ENCODE data around the gene HAAO. TPM values are rescaled to one million over a fixed set of nuclear protein-coding genes. Genes with fewer than 3 reads are reported as not detected.

Gene HAAO
- total and polyA plus RNA-seq, 2 donors (not counting 3 experiments of a cell fraction or from before 2014, with no cell fraction given): 0.82 to 1.1 TPM

DNA sequence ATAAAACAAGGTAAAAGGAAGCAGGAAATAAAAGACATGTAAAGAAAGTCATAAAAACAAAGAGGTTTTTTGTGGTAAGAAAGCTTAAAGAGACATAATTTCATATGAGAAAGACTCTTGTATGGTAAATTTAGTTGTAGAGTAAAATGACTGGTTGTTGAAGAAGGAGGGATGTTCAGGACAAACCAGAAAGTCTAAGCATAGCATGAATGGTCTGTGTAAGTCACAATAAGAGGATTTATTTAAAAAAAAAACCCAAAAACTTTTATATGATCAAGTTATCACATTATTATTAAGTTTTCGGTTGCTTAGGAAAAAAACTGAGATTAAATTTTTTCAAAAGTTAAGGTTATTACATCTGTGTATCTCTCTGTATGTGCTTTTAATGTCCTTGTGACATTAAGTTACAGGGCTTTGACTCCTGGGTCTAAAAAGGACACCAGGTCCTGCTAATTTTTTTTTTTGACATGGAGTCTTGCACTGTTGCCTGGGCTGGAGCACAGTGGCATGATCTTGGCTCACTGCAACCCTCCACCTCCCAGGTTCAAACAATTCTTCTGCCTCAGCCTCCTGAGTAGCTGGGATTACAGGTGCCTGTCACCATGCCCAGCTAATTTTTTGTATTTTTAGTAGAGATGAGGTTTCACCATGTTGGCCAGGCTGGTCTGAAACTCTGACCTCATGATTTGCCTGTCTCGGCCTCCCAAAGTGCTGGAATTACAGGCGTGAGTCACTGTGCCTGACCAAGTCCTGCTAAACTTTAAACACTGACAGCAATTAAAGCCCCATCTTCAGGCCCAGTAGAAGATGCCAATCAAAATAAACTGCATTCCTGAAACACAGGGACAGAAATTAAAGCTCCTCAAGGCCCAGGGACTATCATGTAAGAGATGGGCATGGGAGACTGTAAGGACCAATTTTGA is 14.2 kb downstream of the HAAO start:
- CTCF ChIA-PET: no interaction called here
- intact Hi-C loops (cut with micrococcal nuclease): no loop called here
- DNase-seq (ENCODE audit: low read depth, low spot score): no peak

More for the DNA sequence above, 14.2 kb downstream of the HAAO start:
- dilution Hi-C loops (cut with MboI; ENCODE audit: extremely low pct_ligation_motif_present, low sequenced_read_pairs): no loop called here
- Histone ChIP-seq H2AFZ (ENCODE audit: low read depth, low read length) (no peak overlapping the region), H3K27ac (ENCODE audit: insufficient read depth, low read depth, low read length) (no peak overlapping the region), H3K9me1 (replicated peaks; ENCODE audit: control insufficient read depth, extremely low read depth, insufficient read depth, low read length) (no peaks in the 10 kb centered on the region), H3K9me3 (replicated peaks; ENCODE audit: control insufficient read depth, insufficient read depth, low read length) (no peaks in the 10 kb centered on the region), H3K79me2 (ENCODE audit: control insufficient read depth, insufficient read depth, low read length) (no peaks in the 10 kb centered on the region), H3K9ac (replicated peaks; ENCODE audit: extremely low read depth, insufficient read depth, low read length) (no peak overlapping the region), H3K4me3 (replicated peaks in 1 of 3; ENCODE audit: insufficient read depth in 1 of 3, low read depth in 1 of 3, low read length in 3 of 3) (no peak overlapping the region), H3K4me2 (ENCODE audit: insufficient read depth, low read length) (no peak overlapping the region), H3K27me3 (ENCODE audit: control insufficient read depth in 2 of 2, insufficient read depth in 2 of 2, low read length in 2 of 2) (no peaks in the 10 kb centered on the region), H3K36me3 (ENCODE audit: control insufficient read depth in 2 of 2, extremely low read depth in 1 of 2, insufficient read depth in 2 of 2, low read length in 2 of 2) (no peaks in the 10 kb centered on the region), H3K4me1 (ENCODE audit: control insufficient read depth, extremely low read depth, insufficient read depth, low read length) (no peaks in the 10 kb centered on the region), H4K20me1 (replicated peaks; ENCODE audit: control insufficient read depth, extremely low read depth, insufficient read depth, low read length) (no peaks in the 10 kb centered on the region)
- FAIRE-seq: no peak
- no TSS peak for BruUV-seq (replicated peaks)
- TF ChIP-seq JUN (IDR thresholded peaks at IDR 0.05; ENCODE audit: borderline replicate concordance, insufficient read depth, insufficient read length, low read depth) (no peak), MYC (IDR thresholded peaks at IDR 0.05; ENCODE audit: low read depth, low read length) (no peak), GATA2 (IDR thresholded peaks at IDR 0.05; ENCODE audit: insufficient read depth, insufficient read length, low read depth, low read length) (no peak), FOS (IDR thresholded peaks at IDR 0.05; ENCODE audit: borderline replicate concordance, insufficient read depth, low read length) (no peak), POLR2A (IDR thresholded peaks at IDR 0.05; ENCODE audit: low read depth, low read length) (no peak), POLR2AphosphoS5 (IDR thresholded peaks at IDR 0.05; ENCODE audit: insufficient read depth, low read depth, low read length) (no peak), EZH2 (IDR thresholded peaks at IDR 0.05; ENCODE audit: borderline replicate concordance, low read depth, low read length, severe bottlenecking) (no peak)
- TF ChIP-seq, protein P1, sequence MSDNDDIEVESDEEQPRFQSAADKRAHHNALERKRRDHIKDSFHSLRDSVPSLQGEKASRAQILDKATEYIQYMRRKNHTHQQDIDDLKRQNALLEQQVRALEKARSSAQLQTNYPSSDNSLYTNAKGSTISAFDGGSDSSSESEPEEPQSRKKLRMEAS (IDR thresholded peaks at IDR 0.05; ENCODE audit: insufficient read depth, insufficient read length): no peak
- TF ChIP-seq, protein P2, sequence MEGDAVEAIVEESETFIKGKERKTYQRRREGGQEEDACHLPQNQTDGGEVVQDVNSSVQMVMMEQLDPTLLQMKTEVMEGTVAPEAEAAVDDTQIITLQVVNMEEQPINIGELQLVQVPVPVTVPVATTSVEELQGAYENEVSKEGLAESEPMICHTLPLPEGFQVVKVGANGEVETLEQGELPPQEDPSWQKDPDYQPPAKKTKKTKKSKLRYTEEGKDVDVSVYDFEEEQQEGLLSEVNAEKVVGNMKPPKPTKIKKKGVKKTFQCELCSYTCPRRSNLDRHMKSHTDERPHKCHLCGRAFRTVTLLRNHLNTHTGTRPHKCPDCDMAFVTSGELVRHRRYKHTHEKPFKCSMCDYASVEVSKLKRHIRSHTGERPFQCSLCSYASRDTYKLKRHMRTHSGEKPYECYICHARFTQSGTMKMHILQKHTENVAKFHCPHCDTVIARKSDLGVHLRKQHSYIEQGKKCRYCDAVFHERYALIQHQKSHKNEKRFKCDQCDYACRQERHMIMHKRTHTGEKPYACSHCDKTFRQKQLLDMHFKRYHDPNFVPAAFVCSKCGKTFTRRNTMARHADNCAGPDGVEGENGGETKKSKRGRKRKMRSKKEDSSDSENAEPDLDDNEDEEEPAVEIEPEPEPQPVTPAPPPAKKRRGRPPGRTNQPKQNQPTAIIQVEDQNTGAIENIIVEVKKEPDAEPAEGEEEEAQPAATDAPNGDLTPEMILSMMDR (IDR thresholded peaks at IDR 0.05; ENCODE audit: extremely low read depth in 1 of 2, insufficient read depth in 1 of 2, low read depth in 1 of 2, low read length in 2 of 2): no peak
- POLR2A ChIA-PET: interaction anchor here (0.8 kb wide), 1 partner anchor 15 kb away, joined by 3 read pairs; no protein-coding TSS in a partner anchor
